KBM-7 (cell line): ENCODE results near the gene SDHA.
"Not testable (repeated sequence)": the region's sequence is repeated elsewhere in the genome, so short reads cannot be mapped to it uniquely, and the experiment has no call there.

Experiments
- DNase-seq: peaks from one replicate; pipeline ENCODE4 v3.0.0-alpha.2; 2015
- in situ Hi-C: fragments of 300-500 bp; cut with MboI; formaldehyde crosslinking; loops from 2 replicates; pipeline ENCODE4 v1.14.3; 2020; ENCODE audit warnings: low sequenced_read_pairs, low pct_unique_long_range_greater_than_20kb, mixed read lengths

Gene SDHA

DNA sequence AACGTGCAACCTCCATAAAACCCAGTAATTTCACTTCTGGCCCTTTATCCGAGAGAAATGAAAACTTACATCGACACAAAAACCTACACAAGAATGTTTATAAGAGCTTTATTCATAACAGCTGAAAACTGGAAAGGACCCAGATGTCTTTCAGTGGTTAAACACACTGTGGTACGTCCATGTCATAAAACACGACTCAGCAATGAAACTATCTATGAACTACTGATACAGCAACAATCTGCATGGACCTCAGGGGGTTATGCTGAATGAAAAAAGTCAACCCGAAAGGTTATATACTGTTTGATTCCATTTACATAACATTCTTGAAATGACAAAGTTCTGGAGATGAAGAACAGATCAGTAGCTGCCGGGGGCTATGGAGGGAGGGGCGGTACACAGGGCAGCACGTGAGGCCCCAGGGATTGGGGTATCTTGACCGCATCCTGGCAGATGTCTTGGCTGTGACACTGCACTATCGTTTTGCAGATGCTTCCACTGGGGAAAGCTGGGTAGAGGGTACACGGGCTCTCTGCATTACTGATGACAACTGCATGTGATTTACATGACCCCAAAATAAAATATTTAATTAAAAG lies 4.2 kb upstream of the SDHA start:
- in situ Hi-C loops: no loop called here
- DNase-seq: no peak

DNA sequence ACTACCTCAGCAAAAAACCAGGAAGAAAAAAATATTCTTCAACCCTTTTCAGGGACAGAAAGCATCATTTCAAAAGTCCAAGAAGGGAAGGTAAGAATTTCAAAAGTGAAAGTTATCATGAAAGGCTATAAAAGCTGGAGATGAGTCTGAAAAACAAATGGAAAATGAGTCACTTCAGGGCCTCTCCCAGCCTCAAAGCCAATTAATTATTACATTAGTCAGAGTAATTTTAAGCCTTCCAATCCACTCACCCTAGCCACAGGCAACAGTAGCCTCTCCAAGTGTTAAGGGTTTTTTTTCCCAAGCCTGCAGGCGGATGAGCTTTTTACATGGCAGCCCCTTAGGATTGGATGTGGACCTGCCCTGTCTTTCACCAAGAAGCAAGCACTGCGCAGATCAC lies 2.9 kb upstream of the SDHA start:
- DNase-seq, in situ Hi-C loops: not testable (repeated sequence)

DNA sequence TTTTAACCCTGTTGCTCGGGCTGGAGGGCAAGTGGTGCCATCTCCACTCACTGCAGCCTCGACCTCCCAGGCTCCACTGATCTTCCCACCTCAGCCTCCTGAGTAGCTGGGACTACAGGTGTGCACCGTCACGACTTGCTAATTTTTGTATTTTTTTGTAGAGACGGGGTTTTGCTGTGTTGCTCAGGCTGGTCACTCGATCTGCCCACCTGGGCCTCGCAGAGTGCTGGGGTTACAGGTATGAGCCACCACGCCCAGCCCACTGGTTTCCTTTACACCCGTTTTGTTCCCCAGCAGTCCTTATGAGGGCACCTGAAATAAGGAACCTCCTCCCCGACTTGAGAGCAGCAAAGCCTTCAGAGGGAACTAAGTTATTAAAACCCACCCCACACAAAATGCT lies 2.0 kb upstream of the SDHA start:
- DNase-seq, in situ Hi-C loops: not testable (repeated sequence)

DNA sequence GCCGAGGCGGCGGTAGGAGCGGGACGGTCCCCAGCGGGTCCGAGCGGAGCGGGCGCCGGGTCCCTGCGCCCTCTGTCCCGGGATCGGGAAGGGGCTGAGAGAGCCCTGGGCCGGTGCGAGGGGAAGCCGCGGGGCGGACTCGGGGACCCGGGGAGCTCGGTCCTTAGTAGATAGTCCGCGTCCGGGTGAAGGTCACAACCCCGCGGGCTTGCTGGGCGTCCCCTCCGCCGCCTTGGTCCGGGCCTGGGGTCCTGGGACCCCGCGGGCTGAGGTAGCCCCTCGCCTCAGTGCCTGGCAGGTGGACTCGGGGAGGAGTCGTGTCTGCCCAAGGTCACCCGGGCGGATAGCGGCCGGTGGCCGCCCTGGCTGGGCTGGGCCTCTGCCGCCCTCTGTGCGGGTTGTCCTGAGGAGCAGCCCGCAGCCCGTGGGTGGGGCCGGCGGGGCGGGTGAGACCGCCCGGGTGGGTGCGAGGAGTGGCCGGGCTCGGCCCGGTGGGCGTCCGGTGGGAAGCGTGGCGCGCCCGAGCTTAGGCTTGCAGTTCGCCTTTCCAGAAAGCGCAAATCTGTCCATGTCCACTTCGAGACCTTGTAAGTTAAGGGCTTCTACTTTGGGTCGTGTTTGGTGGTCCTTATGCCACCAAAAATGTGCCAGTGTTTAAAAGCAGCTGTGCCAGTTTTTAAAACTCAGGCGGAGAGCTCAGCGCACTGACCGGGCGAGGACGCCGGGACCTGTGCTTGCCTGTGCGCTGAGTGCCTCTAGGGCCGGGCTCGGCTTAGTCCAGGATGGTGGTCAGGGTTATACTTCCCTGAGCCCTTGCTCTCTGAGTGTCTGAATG lies 554 bp downstream of the SDHA start:
- in situ Hi-C loops: no loop called here
- DNase-seq: peak; percentile 40

DNA sequence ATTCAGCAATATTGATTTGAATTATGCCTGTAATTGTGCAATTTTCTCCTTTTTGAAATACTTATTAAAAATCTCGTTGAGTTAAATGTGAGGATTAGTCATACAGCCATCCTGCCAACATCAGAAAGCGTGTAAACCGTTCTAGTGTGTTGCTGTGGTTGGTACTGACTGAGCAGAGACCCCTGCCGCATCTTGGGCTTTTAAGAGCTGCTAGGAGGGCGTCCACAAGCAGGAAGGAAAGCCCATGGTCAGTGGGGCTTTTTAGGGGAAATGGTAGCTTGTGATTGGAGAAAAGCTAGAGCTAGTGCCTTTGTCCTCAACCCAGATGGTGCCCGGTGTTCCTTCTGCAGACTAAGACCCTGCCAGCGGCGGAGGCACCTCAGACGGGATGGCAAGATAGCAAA lies 1.3 kb downstream of the SDHA start:
- in situ Hi-C loops: no loop called here
- peak; percentile 38 for DNase-seq

DNA sequence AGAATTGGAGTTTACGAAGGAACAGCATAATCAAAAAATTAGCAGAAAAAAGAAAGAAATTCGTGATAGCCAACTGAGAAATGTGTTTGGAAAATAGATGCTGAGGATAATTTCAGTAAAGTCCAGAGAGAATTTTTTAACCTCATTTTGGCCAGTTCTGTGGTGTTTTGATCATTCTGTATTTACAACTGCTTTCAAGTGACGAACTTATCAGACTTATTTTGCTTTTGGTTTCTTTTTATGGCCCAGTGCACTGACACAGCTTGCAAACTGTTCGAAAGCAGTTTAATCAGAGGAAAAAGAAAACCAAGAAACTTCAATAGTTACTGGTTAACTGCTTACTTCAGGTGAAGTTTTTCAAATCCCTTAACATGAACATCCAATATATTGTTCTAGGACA lies 1.9 kb downstream of the SDHA start:
- in situ Hi-C loops: no loop called here
- DNase-seq: no peak

DNA sequence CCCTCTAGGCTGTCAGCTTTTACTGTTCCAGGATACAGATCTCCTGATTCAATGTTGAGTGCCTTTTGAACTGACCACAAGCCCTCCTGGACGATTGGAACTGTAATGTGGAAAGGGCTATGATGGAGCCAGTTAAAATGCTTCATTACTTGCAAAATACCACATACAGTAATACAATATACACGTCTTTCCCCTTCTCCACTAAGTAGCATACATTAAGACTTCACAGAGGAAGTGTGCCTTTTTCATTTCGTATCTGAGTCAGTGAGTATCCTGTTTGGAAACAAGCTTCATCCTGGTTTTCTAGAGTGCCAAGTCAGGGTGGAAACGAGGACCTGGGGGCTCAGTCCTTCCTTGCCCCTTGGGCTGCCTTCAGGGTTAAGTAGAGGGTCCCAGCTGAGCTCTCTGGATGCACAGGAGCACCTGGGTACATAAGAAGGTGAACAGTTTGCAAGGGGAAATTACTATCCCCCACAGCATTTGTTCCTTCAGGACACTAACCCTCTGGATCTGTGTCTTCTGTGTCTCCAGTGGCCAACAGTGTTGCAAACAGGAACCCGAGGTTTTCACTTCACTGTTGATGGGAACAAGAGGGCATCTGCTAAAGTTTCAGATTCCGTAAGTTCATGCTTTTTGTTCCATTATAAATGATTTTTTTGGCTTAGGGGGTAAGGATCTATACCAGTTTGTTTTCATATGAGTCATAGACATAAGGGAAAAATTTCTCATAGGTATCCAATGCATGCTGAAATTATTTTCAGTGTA lies 5.0 kb downstream of the SDHA start:
- DNase-seq, in situ Hi-C loops: not testable (repeated sequence)

DNA sequence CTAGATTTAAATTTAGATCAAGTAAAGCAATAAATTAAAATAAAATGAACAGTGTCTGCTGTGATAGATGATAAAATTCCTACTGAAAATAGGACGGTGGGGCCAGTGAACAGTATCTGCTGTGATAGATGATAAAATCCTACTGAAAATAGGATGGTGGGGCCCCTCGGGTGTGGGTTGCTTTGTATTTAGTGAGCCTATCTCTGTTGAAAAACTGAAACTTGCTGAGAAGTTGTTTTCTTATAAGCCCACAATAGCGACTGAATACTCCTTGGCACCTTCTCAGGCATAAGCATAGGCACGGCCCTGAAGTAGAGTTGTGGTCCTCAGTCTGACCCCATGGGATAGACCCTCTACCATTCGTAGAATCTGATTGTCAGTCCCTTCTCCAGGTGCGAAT lies 5.7 kb downstream of the SDHA start:
- DNase-seq: no peak
- in situ Hi-C loops: no loop called here

DNA sequence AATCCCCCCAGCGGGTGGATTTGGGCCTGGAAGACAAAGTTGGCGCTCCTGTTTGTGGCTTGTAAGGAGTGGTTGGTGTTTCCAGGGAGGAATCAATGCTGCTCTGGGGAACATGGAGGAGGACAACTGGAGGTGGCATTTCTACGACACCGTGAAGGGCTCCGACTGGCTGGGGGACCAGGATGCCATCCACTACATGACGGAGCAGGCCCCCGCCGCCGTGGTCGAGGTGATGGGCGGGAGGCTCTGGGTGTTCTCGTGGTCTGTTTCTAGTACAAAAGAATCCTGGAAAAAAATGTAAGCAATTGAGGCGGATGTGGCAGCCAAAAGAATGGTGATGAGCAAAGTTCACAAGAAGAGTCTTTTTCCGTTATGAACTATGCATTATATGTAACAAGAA lies 7.2 kb downstream of the SDHA start:
- in situ Hi-C loops: no loop called here
- DNase-seq: no peak

DNA sequence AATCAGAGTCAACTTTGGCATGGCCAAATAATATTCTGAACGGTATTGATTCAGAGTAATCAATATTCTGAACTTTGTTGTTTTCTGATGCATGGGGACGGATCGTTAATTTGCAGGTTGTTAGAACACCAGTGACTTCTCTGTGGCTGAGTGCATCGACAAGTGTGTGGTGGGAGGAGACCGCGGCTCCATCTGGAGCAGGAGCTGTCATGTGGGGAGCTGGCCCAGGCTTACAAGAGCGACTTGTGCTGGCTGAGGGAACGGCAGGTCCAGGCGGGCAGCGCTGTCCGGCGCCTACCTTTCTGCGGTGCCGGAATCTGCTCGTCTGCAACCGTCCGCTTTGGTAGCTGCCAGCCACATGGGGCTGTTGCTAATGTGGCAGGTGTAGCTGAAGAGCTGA lies 9.3 kb downstream of the SDHA start:
- DNase-seq, in situ Hi-C loops: not testable (repeated sequence)

DNA sequence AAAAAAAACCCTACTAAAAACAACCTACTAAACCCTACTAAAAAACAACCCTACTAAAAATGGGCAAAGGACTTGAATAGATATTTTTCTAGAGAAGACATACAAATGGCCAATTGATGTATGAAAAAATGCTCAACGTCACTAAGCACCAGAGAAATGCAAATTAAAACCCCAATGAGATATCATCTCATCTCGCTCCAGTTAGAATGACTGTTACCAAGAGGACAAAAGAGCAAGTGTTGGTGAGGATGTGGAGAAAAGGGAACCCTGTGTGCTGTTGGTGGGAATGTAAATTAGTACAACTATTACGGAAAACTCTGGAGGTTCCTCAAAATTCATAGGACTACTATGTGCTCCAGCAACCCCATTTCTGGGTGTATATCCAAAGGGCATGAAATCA lies 10.8 kb downstream of the SDHA start:
- no peak for DNase-seq
- in situ Hi-C loops: no loop called here

DNA sequence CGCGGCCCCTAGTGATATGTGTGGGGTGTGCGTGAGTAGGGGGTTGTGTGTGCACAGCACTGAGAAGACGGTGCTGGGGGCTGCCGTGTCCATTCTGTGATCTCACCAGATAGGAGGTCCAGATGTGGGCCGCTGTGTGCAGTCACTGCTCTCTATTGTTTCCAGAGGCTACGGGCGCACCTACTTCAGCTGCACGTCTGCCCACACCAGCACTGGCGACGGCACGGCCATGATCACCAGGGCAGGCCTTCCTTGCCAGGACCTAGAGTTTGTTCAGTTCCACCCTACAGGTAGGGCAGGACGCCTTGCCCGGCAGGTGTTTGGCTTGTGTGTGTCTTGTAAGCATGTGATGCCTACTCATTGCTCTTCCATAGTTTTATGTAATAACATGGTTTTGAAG lies 12.6 kb downstream of the SDHA start:
- in situ Hi-C loops: no loop called here
- no peak for DNase-seq

DNA sequence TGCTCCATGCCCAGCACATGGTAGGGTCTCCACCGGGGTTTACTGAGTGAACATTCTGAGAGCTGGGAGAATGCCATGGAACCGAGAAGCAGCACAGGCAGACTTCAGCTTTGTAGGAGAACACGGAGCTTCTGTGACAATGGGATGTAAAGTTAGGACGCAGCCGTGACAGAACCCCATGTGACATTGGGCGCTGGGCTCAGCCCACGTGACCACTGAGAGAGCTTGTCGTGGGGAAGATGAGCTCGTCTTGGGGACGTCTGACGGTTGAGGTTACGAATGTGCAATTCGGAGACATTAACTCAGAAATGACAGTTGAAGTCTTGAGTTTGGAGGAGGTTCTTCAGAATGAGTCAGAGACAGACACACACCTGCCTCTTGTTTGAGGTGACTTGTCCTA lies 13.5 kb downstream of the SDHA start:
- in situ Hi-C loops: no loop called here
- DNase-seq: no peak

DNA sequence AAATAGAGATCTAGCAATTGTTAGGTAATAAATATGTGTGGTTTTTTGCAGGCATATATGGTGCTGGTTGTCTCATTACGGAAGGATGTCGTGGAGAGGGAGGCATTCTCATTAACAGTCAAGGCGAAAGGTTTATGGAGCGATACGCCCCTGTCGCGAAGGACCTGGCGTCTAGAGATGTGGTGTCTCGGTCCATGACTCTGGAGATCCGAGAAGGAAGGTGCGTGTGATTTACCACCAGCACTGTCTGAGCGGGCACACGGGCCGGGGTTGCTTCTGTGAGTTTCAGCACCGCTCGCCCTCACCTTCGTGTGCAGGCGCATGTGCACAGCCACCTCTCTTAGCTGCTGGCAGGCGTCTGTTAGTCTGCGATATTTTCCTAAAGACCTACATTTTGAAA lies 15.3 kb downstream of the SDHA start:
- DNase-seq, in situ Hi-C loops: not testable (repeated sequence)

DNA sequence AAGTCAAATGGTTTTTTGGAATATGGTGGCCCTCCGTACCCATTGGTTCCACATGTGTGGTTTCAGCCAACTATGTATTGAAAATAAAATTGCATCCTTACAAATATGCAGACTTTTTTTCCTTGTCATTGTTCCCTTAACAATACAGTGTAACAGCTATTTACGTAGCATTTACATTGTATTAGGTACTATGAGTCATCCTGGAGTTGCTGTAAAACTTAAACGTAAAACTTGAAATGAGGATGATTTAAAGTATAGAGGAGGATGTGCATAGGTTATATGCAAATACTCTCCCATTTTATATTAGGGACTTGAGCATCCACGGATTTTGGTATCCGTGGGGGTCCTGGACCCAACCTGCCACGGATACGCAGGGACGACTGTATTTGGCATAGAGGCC lies 16.3 kb downstream of the SDHA start:
- no peak for DNase-seq
- in situ Hi-C loops: no loop called here

DNA sequence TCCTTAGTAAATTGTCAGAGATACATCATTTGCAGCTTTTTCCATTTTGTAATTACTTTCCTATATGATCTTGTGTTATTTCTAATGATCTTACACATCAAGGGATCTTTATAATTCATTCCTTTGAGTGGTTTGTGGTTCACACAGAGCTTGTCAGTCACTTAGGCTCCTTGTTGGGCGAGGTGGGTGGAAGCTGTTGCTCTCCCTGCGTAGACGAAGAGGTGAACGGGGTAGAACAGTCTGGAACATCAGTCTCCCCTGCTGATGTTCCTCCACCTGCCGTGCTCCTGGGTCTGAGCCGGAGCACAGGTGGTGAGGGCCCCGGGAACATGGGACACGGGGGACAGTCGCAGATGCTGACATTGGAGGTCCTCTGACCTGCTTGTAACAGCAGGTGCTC lies 17.4 kb downstream of the SDHA start:
- in situ Hi-C loops, DNase-seq: not testable (repeated sequence)

DNA sequence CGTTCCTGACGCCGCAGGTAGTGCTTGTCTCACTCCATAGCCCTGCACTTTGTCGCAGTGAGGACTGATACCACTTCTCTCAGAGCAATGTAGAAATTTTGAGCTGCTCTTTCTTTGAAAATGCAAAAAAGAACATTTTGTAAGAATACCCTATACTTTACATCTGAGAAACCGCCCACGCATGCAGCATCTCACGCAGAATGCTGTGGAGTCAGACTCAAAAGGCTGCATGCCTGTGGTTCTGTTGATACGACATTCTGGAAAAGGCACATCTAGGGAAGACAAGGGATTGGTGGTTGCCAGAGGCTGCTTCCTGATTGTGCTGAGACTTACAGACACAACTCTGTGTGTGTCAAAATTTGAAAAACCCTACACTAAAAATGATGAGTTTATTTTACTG lies 19.8 kb downstream of the SDHA start:
- in situ Hi-C loops, DNase-seq: not testable (repeated sequence)

DNA sequence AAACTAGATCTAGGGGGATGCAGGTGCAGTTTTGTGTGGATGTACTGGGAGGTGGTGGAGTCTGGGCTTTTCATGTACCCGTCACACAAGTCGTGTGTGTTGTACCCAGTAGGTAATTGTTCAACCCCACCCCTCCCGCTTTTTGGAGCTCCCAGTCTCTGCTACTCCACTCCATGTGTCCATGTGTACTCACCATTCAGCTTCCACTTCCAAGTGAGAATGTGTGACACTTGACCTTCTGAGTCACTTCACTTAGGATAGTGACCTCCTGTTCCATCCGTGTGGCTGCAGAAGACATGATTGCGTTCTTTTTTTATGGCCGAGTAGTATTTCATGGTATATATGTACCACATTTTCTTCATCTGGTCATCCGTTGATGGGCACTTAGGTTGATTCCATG lies 22.4 kb downstream of the SDHA start:
- DNase-seq, in situ Hi-C loops: not testable (repeated sequence)

DNA sequence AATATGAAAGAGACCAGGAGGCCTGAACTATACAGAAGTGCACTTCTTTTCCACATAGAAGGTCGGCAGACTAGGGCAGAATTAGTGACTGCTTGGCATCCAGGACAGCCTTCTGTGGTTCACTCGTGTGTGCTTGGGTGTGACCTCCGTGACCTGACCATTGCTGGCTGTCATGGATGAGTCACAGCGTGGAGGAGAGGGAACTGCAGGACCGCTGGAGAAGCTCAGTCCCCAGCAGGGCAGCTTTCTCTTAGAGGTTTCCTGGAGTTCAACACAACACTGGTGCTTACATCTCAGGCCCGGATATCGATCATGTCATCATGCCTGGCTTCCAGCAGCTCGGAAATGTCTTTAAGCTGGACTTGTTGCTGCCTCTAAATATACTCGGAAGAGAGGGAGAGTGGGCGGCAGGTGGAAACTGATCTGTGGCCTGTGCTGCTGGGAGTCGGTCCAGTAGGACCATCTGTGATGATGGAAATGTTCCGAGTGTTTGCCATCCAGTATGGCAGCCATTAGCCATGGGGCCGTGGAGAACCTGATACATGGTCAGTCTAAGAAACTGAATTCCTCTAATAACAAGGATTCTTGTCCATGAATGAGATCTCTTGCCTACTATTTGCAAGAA lies 23.0 kb downstream of the SDHA start:
- DNase-seq, in situ Hi-C loops: not testable (repeated sequence)
